Ovary (tissue), 3 donors: ENCODE measurements around the gene STXBP2.

Source experiments
- CTCF ChIP-seq, 3 donors: fragments of 450-650 bp in 2 of 3; fragments of 200-600 bp in 1 of 3; IDR thresholded peaks; one replicate each; pipeline versions ENCODE4 v1.5.1 to v1.8.0; 2016 to 2022; ENCODE audit warnings: antibody characterized with exemption in 3 of 3, mild to moderate bottlenecking in 1 of 3
- EP300 ChIP-seq: sonication (generic); formaldehyde crosslinking; IDR thresholded peaks from one replicate; pipeline ENCODE4 v1.6.1; 2017; ENCODE audit warnings: antibody characterized with exemption
- POLR2A ChIP-seq: fragments of 450-650 bp; IDR thresholded peaks from one replicate; pipeline ENCODE4 v1.6.1; 2017; ENCODE audit warnings: antibody characterized with exemption, mild to moderate bottlenecking, moderate library complexity
- donor health status: DM: no; HTN: no; CAD: no.

- no peak for TF ChIP-seq CTCF (IDR thresholded peaks at IDR 0.05)
- TF ChIP-seq POLR2A = no peak
- no peak for TF ChIP-seq EP300
These were observed 34.5 kb upstream of the STXBP2 start for GRCh38 chr19:7602240-7602934.
